ENCODE data around the gene CPSF3.

DNA sequence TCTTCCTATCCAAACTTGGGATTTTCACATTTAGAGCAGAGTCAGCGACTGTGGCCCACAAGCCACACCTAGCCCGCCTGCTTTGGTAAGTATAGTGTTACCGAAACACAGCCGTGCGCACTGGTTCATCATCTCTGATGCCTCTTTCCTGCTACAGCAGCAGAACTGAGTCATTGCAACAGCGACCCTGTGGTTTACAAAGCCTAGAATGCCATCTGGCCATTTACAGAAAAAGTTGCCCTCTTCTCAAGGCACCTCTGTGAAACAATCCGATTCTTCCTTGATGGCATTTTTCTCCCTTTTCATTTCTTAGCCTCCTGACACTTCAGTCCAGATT, 40.2 kb downstream of the CPSF3 start:
- TF ChIP-seq, protein P1, sequence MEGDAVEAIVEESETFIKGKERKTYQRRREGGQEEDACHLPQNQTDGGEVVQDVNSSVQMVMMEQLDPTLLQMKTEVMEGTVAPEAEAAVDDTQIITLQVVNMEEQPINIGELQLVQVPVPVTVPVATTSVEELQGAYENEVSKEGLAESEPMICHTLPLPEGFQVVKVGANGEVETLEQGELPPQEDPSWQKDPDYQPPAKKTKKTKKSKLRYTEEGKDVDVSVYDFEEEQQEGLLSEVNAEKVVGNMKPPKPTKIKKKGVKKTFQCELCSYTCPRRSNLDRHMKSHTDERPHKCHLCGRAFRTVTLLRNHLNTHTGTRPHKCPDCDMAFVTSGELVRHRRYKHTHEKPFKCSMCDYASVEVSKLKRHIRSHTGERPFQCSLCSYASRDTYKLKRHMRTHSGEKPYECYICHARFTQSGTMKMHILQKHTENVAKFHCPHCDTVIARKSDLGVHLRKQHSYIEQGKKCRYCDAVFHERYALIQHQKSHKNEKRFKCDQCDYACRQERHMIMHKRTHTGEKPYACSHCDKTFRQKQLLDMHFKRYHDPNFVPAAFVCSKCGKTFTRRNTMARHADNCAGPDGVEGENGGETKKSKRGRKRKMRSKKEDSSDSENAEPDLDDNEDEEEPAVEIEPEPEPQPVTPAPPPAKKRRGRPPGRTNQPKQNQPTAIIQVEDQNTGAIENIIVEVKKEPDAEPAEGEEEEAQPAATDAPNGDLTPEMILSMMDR (IDR thresholded peaks at IDR 0.05; ENCODE audit: low read depth, low read length, poor library complexity, severe bottlenecking) = no peak
- TF ChIP-seq EZH2phosphoT487 (IDR thresholded peaks at IDR 0.05; ENCODE audit: borderline replicate concordance, low read length) = no peak
